Central memory CD4-positive, alpha-beta T cell (primary cell): ENCODE measurements around the gene SORBS1.
"Not testable (repeated sequence)": the region's sequence is repeated elsewhere in the genome, so short reads cannot be mapped to it uniquely, and the experiment has no call there.

Experiments
- DNase-seq: peaks from one replicate; pipeline ENCODE4 v3.0.0; 2022

Gene SORBS1

GRCh38 chr10:95377950-95378349 is 183.2 kb downstream of the SORBS1 start:
- DNase-seq: no peak

- DNase-seq: no peak
These were observed 185.8 kb downstream of the SORBS1 start for GRCh38 chr10:95375418-95375817.

DNA sequence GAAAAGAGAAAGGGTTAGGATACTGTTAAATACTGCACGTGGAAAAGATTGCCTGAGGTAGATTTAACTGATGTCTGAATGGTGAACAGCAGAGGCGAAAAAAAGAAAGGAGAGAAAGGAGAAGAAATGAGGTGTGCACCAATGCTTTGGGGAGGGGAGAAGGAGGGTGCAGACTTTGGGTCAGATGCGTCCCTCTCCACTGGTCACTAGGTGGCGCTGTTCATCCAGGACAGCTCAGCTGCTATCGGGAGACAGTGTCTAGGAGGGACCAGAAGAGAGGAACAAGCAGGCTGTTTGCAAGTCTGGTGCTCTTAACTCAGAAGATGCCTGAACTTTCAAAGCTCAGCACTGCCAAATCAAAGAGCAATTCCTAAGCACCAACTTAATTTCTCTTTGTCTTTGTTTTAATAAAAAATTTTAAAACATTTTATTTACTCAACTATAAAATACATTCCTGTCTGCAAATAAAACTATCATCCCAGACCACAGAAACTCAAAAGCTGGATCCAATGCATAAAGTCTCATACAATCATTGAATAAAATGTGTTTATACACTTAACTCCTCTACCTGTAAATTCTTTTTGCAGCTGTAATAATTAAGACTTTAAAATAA is 186.5 kb downstream of the SORBS1 start:
- DNase-seq: no peak

GRCh38 chr10:95373660-95374059 is 187.5 kb downstream of the SORBS1 start:
- DNase-seq: no peak

- DNase-seq: no peak
These were observed 196.8 kb downstream of the SORBS1 start for GRCh38 chr10:95364342-95364741.

- DNase-seq: peak; percentile 34
These were observed 197.8 kb downstream of the SORBS1 start for GRCh38 chr10:95363303-95363912.

GRCh38 chr10:95360122-95360714 is 201.0 kb downstream of the SORBS1 start:
- DNase-seq: no peak

DNA sequence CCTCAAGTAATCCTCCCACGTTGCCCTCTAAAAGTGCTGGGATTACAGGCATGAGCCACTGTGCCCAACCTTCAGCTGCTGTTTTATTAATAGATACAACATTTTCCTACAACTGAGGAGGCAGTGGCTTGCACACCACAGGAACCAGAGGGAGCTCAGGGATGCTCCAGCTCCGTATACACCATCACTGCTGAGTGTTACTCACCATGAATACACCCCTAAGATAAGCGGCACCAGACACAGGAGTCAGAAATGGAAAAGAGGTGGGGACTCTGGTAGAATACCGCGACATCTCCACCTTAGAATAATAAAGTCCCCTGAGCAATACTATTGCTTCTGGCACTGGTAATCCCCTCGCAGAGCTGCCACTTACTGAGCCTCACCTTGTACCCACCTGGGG is 201.7 kb downstream of the SORBS1 start:
- DNase-seq: no peak

DNA sequence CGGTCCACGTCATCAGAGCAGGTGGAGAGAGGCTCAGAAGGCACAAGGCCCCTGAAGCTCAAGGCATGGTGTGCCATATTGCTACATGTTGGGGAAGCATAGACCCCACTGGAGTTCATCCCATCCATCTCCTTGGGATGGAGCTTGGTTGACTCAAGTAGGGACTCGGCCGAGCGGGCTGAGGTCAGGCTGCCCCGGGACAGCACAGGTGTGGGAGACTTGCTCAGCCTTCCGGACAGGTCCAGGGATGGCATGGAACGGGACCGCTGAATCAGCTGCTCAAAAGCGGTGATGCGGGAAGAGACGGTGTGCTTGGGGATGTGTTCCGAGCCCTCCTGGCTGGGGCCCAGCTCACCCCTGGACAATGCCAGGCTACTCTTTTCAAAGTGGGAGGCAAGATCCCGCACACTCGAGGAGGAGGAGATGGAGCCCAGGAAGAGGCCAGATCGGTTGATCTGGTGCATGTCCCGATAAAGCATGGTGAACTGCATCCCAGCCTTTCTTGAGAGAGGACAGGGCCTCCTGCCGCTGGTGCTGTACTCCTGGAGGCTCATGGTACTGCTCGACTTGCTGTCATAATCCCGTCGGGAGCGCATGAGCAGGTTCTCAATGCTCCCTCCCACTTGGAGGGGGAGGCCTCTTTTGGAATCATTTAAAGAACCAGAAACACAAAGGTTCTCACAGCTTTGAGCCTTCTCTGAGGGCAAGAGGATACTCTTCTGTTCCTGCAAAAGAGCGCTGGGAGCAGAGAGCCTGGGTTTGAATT is 204.8 kb downstream of the SORBS1 start:
- DNase-seq: no peak

DNA sequence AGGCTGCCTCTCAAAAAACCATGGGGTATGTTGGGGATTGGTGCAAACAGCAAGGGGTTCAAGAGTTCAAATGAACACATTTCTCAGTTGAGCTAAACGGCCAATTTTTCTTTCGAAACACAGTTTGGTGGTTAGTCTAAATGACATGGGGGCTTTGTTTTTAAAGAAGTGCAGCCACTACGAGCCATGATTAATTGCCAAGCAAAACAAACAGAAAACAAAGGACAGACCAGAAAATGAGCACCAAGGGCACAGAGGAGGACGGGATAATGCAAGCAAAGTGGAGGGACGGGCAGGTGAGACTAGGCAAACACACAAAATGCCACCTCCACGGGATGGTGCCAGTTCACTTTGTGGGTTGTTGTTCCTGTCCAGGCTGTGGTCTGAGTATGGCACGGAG is 205.9 kb downstream of the SORBS1 start:
- DNase-seq: no peak

DNA sequence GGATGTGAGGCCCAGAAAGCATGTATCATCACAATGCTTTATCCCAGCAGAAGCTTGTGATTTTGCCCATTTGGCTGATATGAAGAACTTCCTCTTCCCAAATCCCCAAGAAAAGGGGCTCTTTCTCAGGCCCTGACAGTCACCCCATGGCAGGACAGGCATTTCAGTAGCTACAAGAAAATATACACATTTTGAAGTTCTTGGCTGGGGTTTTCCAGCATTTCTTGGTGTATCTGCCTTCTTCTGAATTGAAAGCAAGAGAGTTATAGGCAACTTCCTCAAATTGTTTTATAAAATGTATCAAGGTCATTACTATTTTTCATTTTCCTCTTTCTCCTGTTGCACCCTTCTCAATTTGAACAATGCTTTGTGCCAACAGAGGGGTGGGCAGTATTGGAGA is 207.1 kb downstream of the SORBS1 start:
- no peak for DNase-seq

DNA sequence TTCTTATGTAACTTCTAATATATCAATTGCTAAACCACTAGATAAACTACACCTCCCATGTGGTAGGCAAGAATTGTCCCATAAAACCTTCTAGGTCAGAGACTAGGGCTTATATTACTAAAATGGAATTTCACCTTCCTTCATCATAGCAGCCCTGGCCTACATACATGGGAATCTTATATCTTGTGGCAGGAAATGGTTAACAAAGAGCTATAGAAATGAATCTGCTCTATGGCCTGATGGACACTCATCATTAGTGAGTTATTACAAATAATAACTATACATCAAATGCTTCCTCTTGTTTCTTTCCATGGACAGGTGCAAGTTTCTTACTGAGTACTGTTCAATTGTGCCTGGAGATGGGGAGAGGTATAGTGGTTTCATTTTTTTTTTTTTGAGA is 208.0 kb downstream of the SORBS1 start:
- DNase-seq: no peak

DNA sequence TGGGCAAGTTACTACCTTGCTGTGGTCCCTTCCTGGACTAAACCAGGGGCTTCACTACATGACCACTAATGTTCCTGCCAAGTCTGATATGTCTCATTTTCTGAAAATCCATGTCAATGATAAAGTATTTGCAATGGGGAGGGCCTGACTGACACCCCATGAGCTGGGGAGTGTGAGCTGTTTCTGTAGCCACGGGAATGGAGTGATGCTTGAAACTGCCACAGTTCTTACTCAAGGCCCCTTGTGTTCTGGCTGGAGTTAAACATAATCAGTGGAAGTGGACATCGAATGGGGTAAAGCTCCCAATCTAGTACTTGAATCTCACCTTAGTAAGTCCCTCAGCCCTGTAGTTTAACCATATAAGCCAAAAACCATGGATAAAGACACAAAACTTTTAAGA is 208.5 kb downstream of the SORBS1 start:
- DNase-seq: no peak

GRCh38 chr10:95350830-95351228 is 210.3 kb downstream of the SORBS1 start:
- no peak for DNase-seq

DNA sequence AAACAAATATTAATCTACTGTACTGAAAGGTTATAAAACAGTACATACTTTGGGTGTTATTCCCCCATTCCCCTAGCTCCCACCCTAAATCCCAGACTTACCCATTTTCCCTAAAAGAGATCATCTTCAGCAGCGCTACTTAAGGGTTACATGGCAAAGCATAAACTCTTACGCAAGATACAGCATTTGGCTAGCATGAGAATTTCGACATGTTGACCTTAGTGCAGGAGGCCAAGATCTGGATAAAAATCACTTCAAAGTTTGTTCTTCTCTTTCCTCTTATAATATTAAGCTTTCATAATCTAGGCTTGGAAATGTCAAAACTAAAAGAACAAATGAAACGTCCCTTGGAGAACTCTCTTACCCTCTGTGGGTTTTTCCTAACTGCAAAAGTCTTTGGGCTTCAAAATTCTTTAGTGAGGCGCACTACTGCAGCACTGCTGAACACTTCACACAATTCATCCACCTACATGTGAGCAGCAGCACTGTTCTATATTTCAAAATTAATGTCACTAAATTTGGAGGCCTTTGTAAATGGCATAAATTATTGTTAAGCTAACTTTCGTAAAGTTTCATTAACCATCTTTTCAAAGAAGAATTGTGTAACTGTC is 210.8 kb downstream of the SORBS1 start:
- no peak for DNase-seq

GRCh38 chr10:95347402-95347766 is 213.8 kb downstream of the SORBS1 start:
- not testable (repeated sequence) for DNase-seq

DNA sequence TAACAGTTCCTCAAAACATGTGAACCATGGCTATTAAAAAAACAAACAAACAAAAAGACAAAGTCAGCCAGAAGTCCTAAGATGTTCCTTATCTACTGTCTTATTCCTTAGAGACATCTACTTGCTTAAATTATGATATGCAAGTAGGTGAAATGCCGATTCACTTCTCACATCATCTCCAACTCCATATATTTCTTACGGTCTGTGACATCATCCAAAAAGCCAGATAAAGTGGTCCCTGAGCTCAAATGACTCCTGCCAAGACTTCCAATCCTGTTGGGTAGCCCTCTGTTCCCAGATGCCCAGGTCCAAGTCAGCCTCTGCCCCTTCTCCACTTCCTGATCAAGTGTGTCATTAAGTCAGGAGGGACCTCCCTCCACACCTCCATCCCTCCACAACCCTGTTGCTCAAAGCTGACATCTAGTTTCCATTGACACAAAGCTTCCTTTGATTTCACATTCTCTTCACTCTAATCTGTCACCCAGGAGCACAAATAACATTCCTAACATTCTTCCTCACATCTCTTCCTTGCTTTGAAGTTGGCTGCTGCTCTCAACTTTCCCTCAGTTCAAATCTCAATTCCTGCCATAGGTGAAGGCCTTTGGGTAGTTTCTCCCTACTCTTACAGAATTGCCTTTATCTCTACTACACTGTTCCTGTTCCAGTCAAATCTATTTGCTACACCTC is 214.3 kb downstream of the SORBS1 start:
- no peak for DNase-seq

DNA sequence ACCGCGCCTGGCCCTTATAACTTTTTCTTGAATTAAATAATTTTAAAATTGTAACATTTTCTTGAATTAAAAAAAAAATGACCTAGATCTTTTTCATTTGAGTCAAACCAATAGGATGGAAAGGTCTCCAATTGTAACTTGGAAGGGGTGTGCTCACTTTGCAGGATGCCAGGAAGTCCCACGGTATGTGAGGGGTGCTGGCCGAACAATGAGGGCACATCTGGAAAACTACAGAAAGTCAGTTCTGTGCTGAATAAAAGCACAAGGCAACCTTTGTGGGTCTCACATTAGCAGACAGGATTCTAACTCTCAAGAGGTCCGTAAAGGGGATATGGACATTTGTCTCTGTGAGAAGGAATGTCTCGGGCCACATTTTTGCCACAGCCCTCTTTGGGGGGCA is 217.6 kb downstream of the SORBS1 start:
- DNase-seq: no peak

GRCh38 chr10:95341716-95342130 is 219.4 kb downstream of the SORBS1 start:
- DNase-seq: no peak

DNA sequence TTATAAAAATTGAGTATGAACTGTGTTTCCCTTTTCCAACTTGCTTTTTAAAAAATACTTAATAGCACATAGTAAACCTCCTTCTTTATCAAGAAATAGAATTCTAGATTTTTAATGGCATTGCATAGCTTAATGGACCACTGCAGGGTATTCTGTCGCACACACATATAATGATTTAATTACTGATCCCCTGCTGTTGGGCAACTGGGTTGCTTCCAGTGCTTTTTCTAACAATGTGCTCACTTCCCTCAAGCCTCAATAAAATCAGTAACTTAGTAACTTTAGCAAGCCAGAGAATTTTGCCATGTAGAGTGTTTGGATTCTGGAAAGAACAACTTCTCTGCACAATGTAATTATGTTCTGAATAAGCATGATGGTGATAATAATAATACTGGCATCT is 221.3 kb downstream of the SORBS1 start:
- no peak for DNase-seq

DNA sequence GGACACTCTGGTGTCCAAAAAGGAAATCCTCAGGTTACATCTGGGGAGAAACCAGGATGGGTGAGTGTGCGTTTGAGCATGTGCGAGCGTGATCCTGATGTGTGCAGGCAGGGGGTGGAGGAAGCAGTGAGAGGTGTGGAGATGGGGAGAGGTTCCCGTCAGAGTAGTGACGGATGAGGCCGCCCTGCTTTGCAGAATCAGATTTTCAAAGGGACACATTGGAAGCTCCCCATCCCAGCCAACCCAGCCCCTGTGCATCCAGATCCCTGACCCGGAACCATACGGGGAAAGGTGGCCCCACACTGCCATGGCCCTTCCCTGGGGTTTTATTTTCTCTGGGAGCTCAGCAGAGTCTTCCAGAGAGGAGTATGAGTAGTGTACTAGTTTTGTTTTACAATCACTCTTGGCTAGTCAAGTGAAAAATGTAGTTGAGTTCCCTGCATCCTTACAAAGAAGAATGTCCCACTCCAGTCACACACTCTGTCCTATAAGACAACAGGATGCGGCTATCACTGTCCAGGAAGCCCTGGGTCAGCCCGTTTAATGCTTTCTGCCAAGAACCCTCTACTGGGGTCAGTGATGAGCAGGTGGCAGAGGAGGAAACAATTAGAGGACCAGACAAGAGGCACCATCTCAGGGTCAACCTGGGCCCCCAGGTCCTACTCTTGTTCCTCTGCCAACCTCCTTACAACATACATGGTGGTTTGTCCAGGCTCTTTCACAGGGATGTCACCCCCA is 223.6 kb downstream of the SORBS1 start:
- no peak for DNase-seq

- DNase-seq: no peak
These were observed 224.5 kb downstream of the SORBS1 start for GRCh38 chr10:95336702-95337101.
